K562 (cell line): ENCODE measurements around the gene TUT7. TPM values are rescaled to one million over a fixed set of nuclear protein-coding genes. Genes with fewer than 3 reads are reported as not detected.

Experiments
- ATAC-seq: fragments of 200-7000 bp; cut with Tn5 transposase; 3 replicates; pipeline ENCODE4 v1.9.1; 2020; ENCODE audit warnings: moderate library complexity
- BruUV-seq: library from RNA; stranded (reverse); fragments of 400-500 nt; replicated peaks from 2 replicates; lab custom pipeline; 2021; lab: Mats Ljungman, UMichigan
- CTCF ChIA-PET: fragments of 300-600 bp; formaldehyde crosslinking; extraction: SDS; loops from one replicate; lab custom pipeline; 2021; ENCODE audit warnings: low intra/inter-chr PET ratio; lab: Yijun Ruan, JAX
- POLR2A ChIA-PET: fragments of 300-600, 350-650 bp; sonication (Branson Sonifier 250); formaldehyde crosslinking; extraction: SDS; loops from one replicate; lab custom pipeline; 2021; ENCODE audit warnings: antibody characterized with exemption, inconsistent platforms; lab: Yijun Ruan, JAX
- DNase-seq, 4 experiments: peaks; one replicate each; pipeline versions ENCODE4 v3.0.0 to v3.0.0-alpha.2; 2011 to 2018; ENCODE audit warnings: low spot score in 3 of 4, mixed read lengths in 3 of 4; ENCODE audit errors: extremely low read depth in 1 of 4
- FAIRE-seq: peaks from 2 replicates; lab custom pipeline; 2011; peaks lifted over from hg19 to GRCh38; lab: Jason Lieb, UNC
- H2AFZ ChIP-seq: 2 replicates; pipeline ENCODE4 v1.6.0; 2011; ENCODE audit warnings: low read depth, low read length, control low read depth, inconsistent platforms
- H3K27ac ChIP-seq: fragments of 200-600 bp; 3 replicates; pipeline ENCODE4 v1.8.0; 2011; ENCODE audit warnings: low read depth, mild to moderate bottlenecking, control low read depth, inconsistent platforms, low read length, moderate library complexity, mixed read lengths; ENCODE audit errors: extremely low read depth
- H3K27me3 ChIP-seq, 2 experiments: fragments of 300-600 bp in 1 of 2; 2 replicates in 1 of 2; 3 replicates in 1 of 2; pipeline versions ENCODE4 v1.6.0 to v1.8.0; 2011; ENCODE audit warnings: inconsistent platforms in 2 of 2, low read length in 2 of 2, mild to moderate bottlenecking in 1 of 2, mixed read lengths in 1 of 2, moderate library complexity in 1 of 2; ENCODE audit not compliant: control insufficient read depth in 2 of 2, insufficient read depth in 2 of 2
- H3K36me3 ChIP-seq: fragments of 300-600 bp; 3 replicates; pipeline ENCODE4 v1.8.0; 2011; ENCODE audit warnings: mild to moderate bottlenecking, low read length, inconsistent platforms; ENCODE audit not compliant: control insufficient read depth, insufficient read depth
- H3K4me1 ChIP-seq, 2 experiments: fragments of 200-600 bp in 1 of 2; replicated peaks in 1 of 2; 2 replicates in 1 of 2; 3 replicates in 1 of 2; pipeline versions ENCODE4 v1.5.1 to v1.8.0; 2011; ENCODE audit warnings: inconsistent platforms in 2 of 2, low read length in 2 of 2, mild to moderate bottlenecking in 1 of 2, mixed read lengths in 1 of 2, moderate library complexity in 1 of 2; ENCODE audit not compliant: control insufficient read depth in 2 of 2, insufficient read depth in 2 of 2
- H3K4me2 ChIP-seq: 2 replicates; pipeline ENCODE4 v1.6.1; 2011; ENCODE audit warnings: low read length, control low read depth, inconsistent platforms, mixed read lengths; ENCODE audit not compliant: insufficient read depth
- H3K4me3 ChIP-seq: fragments of 200-600 bp; sonication (generic), shearing (Covaris generic); 2 replicates; pipeline ENCODE4 v1.5.1; 2016; ENCODE audit warnings: control low read depth, inconsistent platforms
- H3K79me2 ChIP-seq: fragments of 200-600 bp; 3 replicates; pipeline ENCODE4 v1.8.0; 2011; ENCODE audit warnings: low read length, inconsistent platforms; ENCODE audit not compliant: control insufficient read depth, insufficient read depth
- H3K9ac ChIP-seq, 2 experiments: 2 replicates each; pipeline versions ENCODE4 v1.6.0 to v1.6.1; 2011; ENCODE audit warnings: low read depth in 2 of 2, low read length in 2 of 2, control low read depth in 1 of 2, inconsistent platforms in 1 of 2, mild to moderate bottlenecking in 1 of 2, mixed read lengths in 1 of 2; ENCODE audit not compliant: insufficient read depth in 1 of 2
- H3K9me1 ChIP-seq: one replicate; pipeline ENCODE4 v1.6.0; 2011; ENCODE audit warnings: inconsistent platforms, mild to moderate bottlenecking, low read length, moderate library complexity; ENCODE audit not compliant: control insufficient read depth, insufficient read depth
- H3K9me3 ChIP-seq: replicated peaks from 2 replicates; pipeline ENCODE4 v1.5.1; 2011; ENCODE audit warnings: low read depth, low read length, inconsistent platforms; ENCODE audit not compliant: control insufficient read depth, insufficient read depth
- H4K20me1 ChIP-seq: replicated peaks from 2 replicates; pipeline ENCODE4 v1.6.1; 2011; ENCODE audit warnings: low read length, inconsistent platforms, mixed read lengths; ENCODE audit not compliant: control insufficient read depth, insufficient read depth
- ATF3 ChIP-seq, 2 experiments: fragments of 450-650 bp in 1 of 2; sonication (generic) in 1 of 2; formaldehyde crosslinking in 1 of 2; IDR thresholded peaks in 1 of 2; conservative IDR thresholded peaks in 1 of 2; 2 replicates each; pipeline versions ENCODE4 v1.6.1 to v1.8.1; 2016 to 2023; ENCODE audit warnings: mild to moderate bottlenecking in 2 of 2, moderate library complexity in 2 of 2, inconsistent platforms in 1 of 2, missing genetic modification reagents in 1 of 2
- CHCHD3 ChIP-seq: fragments of 250-450 bp; sonication (Bioruptor Pico); IDR thresholded peaks from 2 replicates; pipeline ENCODE4 v2.1.2; 2022; ENCODE audit warnings: mild to moderate bottlenecking
- GABPA ChIP-seq: fragments of 200-800 bp; sonication (Bioruptor generic); conservative IDR thresholded peaks from 2 replicates; pipeline ENCODE4 v1.6.1; 2016; ENCODE audit warnings: low read depth, missing genetic modification characterization, missing compliant biosample characterization
- HINFP ChIP-seq: fragments of 450-650 bp; conservative IDR thresholded peaks from 2 replicates; pipeline ENCODE4 v1.6.1; 2016; ENCODE audit warnings: missing genetic modification characterization, low read depth, mild to moderate bottlenecking, control low read depth, missing compliant biosample characterization
- HOMEZ ChIP-seq: fragments of 250-450 bp; sonication (Bioruptor Pico); IDR thresholded peaks from 2 replicates; pipeline ENCODE4 v1.4.0; 2020; ENCODE audit warnings: mild to moderate bottlenecking, moderate library complexity
- PCBP2 ChIP-seq: fragments of 200-400 bp; formaldehyde crosslinking; IDR thresholded peaks from 2 replicates; pipeline ENCODE4 v1.6.1; 2018; ENCODE audit warnings: low read length, low read depth, mild to moderate bottlenecking, moderate library complexity; ENCODE audit not compliant: poor library complexity, severe bottlenecking
- ZNF507 ChIP-seq: conservative IDR thresholded peaks from 2 replicates; pipeline ENCODE4 v1.6.1; 2017; ENCODE audit warnings: missing genetic modification characterization, missing compliant biosample characterization
- WGBS: fragments of 100-300 bp; shearing (Covaris generic); methylation state at CpG from one replicate; pipeline ENCODE4 v1.1.6; 2016; ENCODE audit warnings: low coverage, mixed read lengths; ENCODE audit not compliant: insufficient coverage; ENCODE audit errors: missing lambda C conversion rate; 5-methylcytosine and 5-hydroxymethylcytosine counted together
- in situ Hi-C: fragments of 300-500 bp; cut with MboI; formaldehyde crosslinking; loops from 4 replicates; pipeline ENCODE4 v1.15.0; 2018; ENCODE audit warnings: inconsistent platforms, mixed read lengths
- intact Hi-C: fragments of 100-400 bp; cut with micrococcal nuclease; formaldehyde crosslinking; loops from 2 replicates; pipeline ENCODE4 v1.14.2; 2022
- polyA plus RNA-seq, 8 experiments: library from polyadenylated mRNA; depleted of rRNA in 4 of 8; stranded (reverse) in 5 of 8; unstranded in 3 of 8; fragments of >200 nt; fragmentation: Nextera tagmentation in 2 of 8; fragmentation: Illumina TruSeq in 1 of 8; extraction: Ambion mirVana in 2 of 8; extraction: Trizol in 1 of 8; gene quantifications; 2 replicates each; pipeline versions ENCODE4 v1.2.1 to v1.2.3, GENCODE V29; 2011 to 2014; ENCODE audit warnings: inconsistent platforms in 1 of 8, missing spikeins in 1 of 8
- total RNA-seq, 7 experiments: library from RNA; depleted of rRNA in 6 of 7; stranded (reverse); fragments of >200 nt in 6 of 7; fragmentation: Illumina TruSeq in 2 of 7; extraction: Trizol in 2 of 7; gene quantifications; 2 replicates each; pipeline versions ENCODE4 v1.2.1 to v1.2.3, GENCODE V29; 2011 to 2021; ENCODE audit warnings: low replicate concordance in 1 of 7

TUT7 gene
- total and polyA plus RNA-seq, 9 of the 15 experiments (the other 6 are each of a cell fraction or from before 2014, with no cell fraction given), result 5.9 to 26.9 (median 15.2) TPM

- no peak for TF ChIP-seq GABPA (tag)
- no peak for TF ChIP-seq PCBP2
- TF ChIP-seq HINFP (tag), result no peak
- TF ChIP-seq HOMEZ (CRISPR knock-in tag), result no peak
- TF ChIP-seq, all 486 proteins: peak for 0
Observed at GRCh38 chr9:86341007-86341491, 13.2 kb downstream of the TUT7 start (continued).

- no peak for TF ChIP-seq ZNF507 (tag)
- no peak for TF ChIP-seq CHCHD3 (CRISPR knock-in tag)
- peak; percentile 66 for TF ChIP-seq ATF3 (IDR thresholded peaks at IDR 0.05)
- TF ChIP-seq ATF3 (CRISPR knock-in tag; conservative IDR thresholded peaks at IDR 0.05), result no peak
- CTCF ChIA-PET, result no interaction called here
- BruUV-seq, result no TSS peak
- H4K20me1 ChIP-seq, result no peaks in the 10 kb centered on the region
- no peaks in the 10 kb centered on the region for H3K79me2 ChIP-seq
- H3K36me3 ChIP-seq, result peaks cover 82% of the 10 kb centered on the region
- no peak overlapping the region for H3K4me3 ChIP-seq
- H3K27me3 ChIP-seq, result no peaks in the 10 kb centered on the region
- POLR2A ChIA-PET, result no interaction called here
- ATAC-seq, result no peak
- FAIRE-seq, result no peak
- in situ Hi-C loops (no loop called here), intact Hi-C loops (no loop called here)
- DNase-seq, result no peak
- H2AFZ ChIP-seq, result no peak overlapping the region
- no peak overlapping the region for H3K4me2 ChIP-seq
- H3K9me1 ChIP-seq, result no peaks in the 10 kb centered on the region
- no peak overlapping the region for H3K27ac ChIP-seq
- H3K9ac ChIP-seq, result no peak overlapping the region
- H3K9me3 ChIP-seq, result no peaks in the 10 kb centered on the region
- WGBS, result 88% methylated on average over 1 of the region's 1 CpG
- H3K4me1 ChIP-seq, result no peaks in the 10 kb centered on the region
Observed at GRCh38 chr9:86340356-86341006, 13.7 kb downstream of the TUT7 start.
